ENCODE measurements around the gene TJAP1. TPM values are rescaled to one million over a fixed set of nuclear protein-coding genes. Genes with fewer than 3 reads are reported as not detected.

TJAP1 gene
- total and polyA plus RNA-seq, 7 experiments from 2014 or later: 8.2 to 55.2 (median 31.6) TPM

GRCh38 chr6:43469947-43470346 is 7.4 kb upstream of the TJAP1 start:
- Histone ChIP-seq H3K27ac (ENCODE audit: low read depth, low read length) (no peak overlapping the region), H3K27me3 (ENCODE audit: control insufficient read depth in 2 of 2, insufficient read depth in 2 of 2, low read length in 2 of 2) (peaks cover 0 to 3% of the 10 kb centered on the region in 2 donors), H3K36me3 (ENCODE audit: control insufficient read depth in 2 of 3, insufficient read depth in 3 of 3, low read length in 3 of 3) (no peaks in the 10 kb centered on the region), H3K4me1 (ENCODE audit: control insufficient read depth in 2 of 2, insufficient read depth in 2 of 2, low read length in 2 of 2) (no peaks in the 10 kb centered on the region), H3K9me3 (ENCODE audit: control insufficient read depth in 2 of 3, low read length in 3 of 3) (no peaks in the 10 kb centered on the region), H3K4me3 (ENCODE audit: low read length) (no peak overlapping the region)
- DNase-seq (no peak), ATAC-seq (no peak)
- intact Hi-C loops (cut with micrococcal nuclease): no loop called here
- POLR2A ChIA-PET: no interaction called here
- Mint-ChIP-seq H3K9me3 (no peaks in the 10 kb centered on the region), H3K4me1 (no peaks in the 10 kb centered on the region), H3K4me3 (no peak overlapping the region), H3K27me3 (peaks cover 12 to 23% (median 18%) of the 10 kb centered on the region in 5 donors), H3K36me3 (no peaks in the 10 kb centered on the region), H3K27ac (no peak overlapping the region)
- CTCF ChIA-PET: interaction anchor here (0.5 kb wide), 1 partner anchor 1267 kb away, joined by 3 read pairs; no protein-coding TSS in a partner anchor

- Mint-ChIP-seq H3K27ac (no peak overlapping the region), H3K27me3 (peaks cover 12 to 20% (median 18%) of the 10 kb centered on the region in 5 donors), H3K4me3 (no peak overlapping the region), H3K4me1 (peaks cover 0 to 1% (median under 1%) of the 10 kb centered on the region in 7 donors), H3K36me3 (no peaks in the 10 kb centered on the region), H3K9me3 (no peaks in the 10 kb centered on the region)
- DNase-seq (no peak), ATAC-seq (no peak)
- H3K4me3 ChIP-seq (ENCODE audit: low read length): no peak overlapping the region
- no peaks in the 10 kb centered on the region for H3K36me3 ChIP-seq (ENCODE audit: control insufficient read depth in 2 of 3, insufficient read depth in 3 of 3, low read length in 3 of 3)
- H3K4me1 ChIP-seq (ENCODE audit: control insufficient read depth in 2 of 2, insufficient read depth in 2 of 2, low read length in 2 of 2): no peaks in the 10 kb centered on the region
- no peaks in the 10 kb centered on the region for H3K9me3 ChIP-seq (ENCODE audit: control insufficient read depth in 2 of 3, low read length in 3 of 3)
- POLR2A ChIA-PET: no interaction called here
- intact Hi-C loops (cut with micrococcal nuclease): no loop called here
- H3K27me3 ChIP-seq (ENCODE audit: control insufficient read depth in 2 of 2, insufficient read depth in 2 of 2, low read length in 2 of 2): peaks cover 0 to 3% of the 10 kb centered on the region in 2 donors
- CTCF ChIA-PET: no interaction called here
- H3K27ac ChIP-seq (ENCODE audit: low read depth, low read length): no peak overlapping the region
Observed at GRCh38 chr6:43471399-43471798, 6.0 kb upstream of the TJAP1 start.

- Mint-ChIP-seq H3K4me1 (peaks cover 11 to 12% (median 12%) of the 10 kb centered on the region in 7 donors), H3K27ac (no peak overlapping the region), H3K36me3 (no peaks in the 10 kb centered on the region), H3K27me3 (peaks cover 5 to 17% (median 13%) of the 10 kb centered on the region in 5 donors), H3K9me3 (no peaks in the 10 kb centered on the region), H3K4me3 (no peak overlapping the region)
- H3K27me3 ChIP-seq (ENCODE audit: control insufficient read depth in 2 of 2, insufficient read depth in 2 of 2, low read length in 2 of 2): peaks cover 0 to 3% of the 10 kb centered on the region in 2 donors
- intact Hi-C loops (cut with micrococcal nuclease): no loop called here
- no peak overlapping the region for H3K27ac ChIP-seq (ENCODE audit: low read depth, low read length)
- no peaks in the 10 kb centered on the region for H3K36me3 ChIP-seq (ENCODE audit: control insufficient read depth in 2 of 3, insufficient read depth in 3 of 3, low read length in 3 of 3)
- no peak overlapping the region for H3K4me3 ChIP-seq (ENCODE audit: low read length)
- ChIA-PET CTCF (no interaction called here), POLR2A (no interaction called here)
- DNase-seq (no peak), ATAC-seq (no peak)
- H3K9me3 ChIP-seq (ENCODE audit: control insufficient read depth in 2 of 3, low read length in 3 of 3): no peaks in the 10 kb centered on the region
- peaks cover 0 to 7% of the 10 kb centered on the region in 2 donors for H3K4me1 ChIP-seq (ENCODE audit: control insufficient read depth in 2 of 2, insufficient read depth in 2 of 2, low read length in 2 of 2)
Observed at GRCh38 chr6:43472515-43472914, 4.9 kb upstream of the TJAP1 start.

GRCh38 chr6:43475516-43475915 is 1.9 kb upstream of the TJAP1 start:
- H3K27me3 Mint-ChIP-seq: peaks cover 0 to 9% (median 3%) of the 10 kb centered on the region in 5 donors
- no peak overlapping the region for H3K4me3 ChIP-seq (ENCODE audit: low read length)
- POLR2A ChIA-PET: no interaction called here
- no peaks in the 10 kb centered on the region for H3K9me3 Mint-ChIP-seq
- no peak for ATAC-seq
- intact Hi-C loops (cut with micrococcal nuclease): loop anchor here (5.0 kb wide), 2 partner anchors 162 to 912 kb away; partner anchors contain the start of genes CDC5L (in 1 of the 2) and MAD2L1BP (in 1 of the 2)
- H3K9me3 ChIP-seq (ENCODE audit: control insufficient read depth in 2 of 3, low read length in 3 of 3): no peaks in the 10 kb centered on the region
- no peak for DNase-seq
- peak overlapping the region in 1 of 10 donors; percentile 49 for H3K4me3 Mint-ChIP-seq
- H3K36me3 Mint-ChIP-seq: peaks cover 0 to 3% (median 0%) of the 10 kb centered on the region in 5 donors
- peaks cover 10 to 16% of the 10 kb centered on the region in 2 donors for H3K4me1 ChIP-seq (ENCODE audit: control insufficient read depth in 2 of 2, insufficient read depth in 2 of 2, low read length in 2 of 2)
- no peaks in the 10 kb centered on the region for H3K36me3 ChIP-seq (ENCODE audit: control insufficient read depth in 2 of 3, insufficient read depth in 3 of 3, low read length in 3 of 3)
- peaks cover 28 to 39% (median 37%) of the 10 kb centered on the region in 7 donors for H3K4me1 Mint-ChIP-seq
- CTCF ChIA-PET: no interaction called here
- H3K27ac Mint-ChIP-seq: peak overlapping the region in 2 of 9 donors; percentile 59
- no peaks in the 10 kb centered on the region for H3K27me3 ChIP-seq (ENCODE audit: control insufficient read depth in 2 of 2, insufficient read depth in 2 of 2, low read length in 2 of 2)
- H3K27ac ChIP-seq (ENCODE audit: low read depth, low read length): no peak overlapping the region

- Mint-ChIP-seq H3K27ac (peak overlapping the region; percentile 90 to 98 (median 96)), H3K9me3 (no peaks in the 10 kb centered on the region), H3K27me3 (no peaks in the 10 kb centered on the region), H3K4me1 (peaks cover 31 to 48% (median 44%) of the 10 kb centered on the region in 7 donors), H3K4me3 (peak overlapping the region; percentile 87 to 99 (median 93)), H3K36me3 (peaks cover 0 to 5% (median 0%) of the 10 kb centered on the region in 5 donors)
- Histone ChIP-seq H3K9me3 (ENCODE audit: control insufficient read depth in 2 of 3, low read length in 3 of 3) (no peaks in the 10 kb centered on the region), H3K27ac (ENCODE audit: low read depth, low read length) (peak overlapping the region; percentile 96), H3K36me3 (ENCODE audit: control insufficient read depth in 2 of 3, insufficient read depth in 3 of 3, low read length in 3 of 3) (no peaks in the 10 kb centered on the region), H3K27me3 (ENCODE audit: control insufficient read depth in 2 of 2, insufficient read depth in 2 of 2, low read length in 2 of 2) (no peaks in the 10 kb centered on the region), H3K4me3 (ENCODE audit: low read length) (peak overlapping the region; percentile 83), H3K4me1 (ENCODE audit: control insufficient read depth in 2 of 2, insufficient read depth in 2 of 2, low read length in 2 of 2) (peaks cover 10 to 16% of the 10 kb centered on the region in 2 donors)
- intact Hi-C loops (cut with micrococcal nuclease): loop anchor here (1.0 to 5.0 kb wide), 13 partner anchors 21 to 913 kb away; partner anchors contain the start of genes ABCC10 (in 2 of the 2), POLR1C (in 2 of the 2), CDC5L (in 1 of the 2) and CNPY3 (in 1 of the 2)
- CTCF ChIA-PET: interaction anchor here (0.7 kb wide), 1 partner anchor 202 kb away, joined by 3 read pairs; no protein-coding TSS in a partner anchor
- POLR2A ChIA-PET: interaction anchor here (0.7 to 1.8 kb wide), 6 partner anchors 17 to 62 kb away, joined by 3 to 6 read pairs (median 4); partner anchors contain the start of genes ABCC10 and LRRC73
- peak in 4 of 9 donors; percentile 9 to 20 (median 18) for DNase-seq
- no peak for ATAC-seq
Observed at GRCh38 chr6:43476746-43477145, 624 bp upstream of the TJAP1 start.

GRCh38 chr6:43478008-43478372 is 620 bp downstream of the TJAP1 start:
- intact Hi-C loops (cut with micrococcal nuclease): loop anchor here (5.0 kb wide), 2 partner anchors 159 to 909 kb away; partner anchors contain the start of genes CDC5L (in 1 of the 2) and MAD2L1BP (in 1 of the 2)
- H3K9me3 Mint-ChIP-seq: no peaks in the 10 kb centered on the region
- H3K36me3 Mint-ChIP-seq: peaks cover 0 to 11% (median 0%) of the 10 kb centered on the region in 5 donors
- POLR2A ChIA-PET: interaction anchor here (0.6 to 1.8 kb wide), 10 partner anchors 17 to 1446 kb away, joined by 3 to 8 read pairs (median 4); partner anchors contain the start of genes ABCC10, CNPY3, LRRC73 and POLR1C
- H3K36me3 ChIP-seq (ENCODE audit: control insufficient read depth in 2 of 3, insufficient read depth in 3 of 3, low read length in 3 of 3): no peaks in the 10 kb centered on the region
- H3K27me3 ChIP-seq (ENCODE audit: control insufficient read depth in 2 of 2, insufficient read depth in 2 of 2, low read length in 2 of 2): no peaks in the 10 kb centered on the region
- H3K27me3 Mint-ChIP-seq: no peaks in the 10 kb centered on the region
- DNase-seq (peak in 4 of 9 donors; percentile 6 to 20 (median 12)), ATAC-seq (no peak)
- H3K9me3 ChIP-seq (ENCODE audit: control insufficient read depth in 2 of 3, low read length in 3 of 3): no peaks in the 10 kb centered on the region
- H3K27ac Mint-ChIP-seq: peak overlapping the region; percentile 90 to 98 (median 96)
- H3K4me3 ChIP-seq (ENCODE audit: low read length): peak overlapping the region; percentile 83
- H3K4me3 Mint-ChIP-seq: peak overlapping the region; percentile 87 to 99 (median 93)
- H3K27ac ChIP-seq (ENCODE audit: low read depth, low read length): peak overlapping the region; percentile 96
- CTCF ChIA-PET: interaction anchor here (1.1 to 1.4 kb wide), 2 partner anchors 19 to 27 kb away, joined by 3 read pairs; no protein-coding TSS in a partner anchor
- peaks cover 37 to 57% (median 54%) of the 10 kb centered on the region in 7 donors for H3K4me1 Mint-ChIP-seq
- H3K4me1 ChIP-seq (ENCODE audit: control insufficient read depth in 2 of 2, insufficient read depth in 2 of 2, low read length in 2 of 2): peaks cover 10 to 16% of the 10 kb centered on the region in 2 donors

All from naive thymus-derived CD4-positive, alpha-beta T cell (primary cell).